Right lung (tissue), 5 donors: ENCODE results near the gene HERC2. TPM values are rescaled to one million over a fixed set of nuclear protein-coding genes. Genes with fewer than 3 reads are reported as not detected.
A peak's percentile ranks its signal among the peaks of the same experiment; 100 is the strongest.
"Not testable (repeated sequence)": the region's sequence is repeated elsewhere in the genome, so short reads cannot be mapped to it uniquely, and the experiment has no call there.

Source experiments
- DNase-seq, 2 donors: peaks; one replicate each; pipeline ENCODE4 v3.0.0-alpha.2; 2013
- polyA plus RNA-seq, 5 donors: library from polyadenylated mRNA; unstranded; fragments of 120-200 nt; gene quantifications; one replicate each; pipeline versions ENCODE4 v1.2.1 to v1.2.3, GENCODE V29; 2013; ENCODE audit warnings: inconsistent platforms in 1 of 5, low replicate concordance in 1 of 5; ENCODE audit not compliant: insufficient read length in 5 of 5, insufficient read depth in 1 of 5

The HERC2 gene
- polyA plus RNA-seq, 5 donors = 44.8 to 60.7 (median 54.1) TPM

DNA sequence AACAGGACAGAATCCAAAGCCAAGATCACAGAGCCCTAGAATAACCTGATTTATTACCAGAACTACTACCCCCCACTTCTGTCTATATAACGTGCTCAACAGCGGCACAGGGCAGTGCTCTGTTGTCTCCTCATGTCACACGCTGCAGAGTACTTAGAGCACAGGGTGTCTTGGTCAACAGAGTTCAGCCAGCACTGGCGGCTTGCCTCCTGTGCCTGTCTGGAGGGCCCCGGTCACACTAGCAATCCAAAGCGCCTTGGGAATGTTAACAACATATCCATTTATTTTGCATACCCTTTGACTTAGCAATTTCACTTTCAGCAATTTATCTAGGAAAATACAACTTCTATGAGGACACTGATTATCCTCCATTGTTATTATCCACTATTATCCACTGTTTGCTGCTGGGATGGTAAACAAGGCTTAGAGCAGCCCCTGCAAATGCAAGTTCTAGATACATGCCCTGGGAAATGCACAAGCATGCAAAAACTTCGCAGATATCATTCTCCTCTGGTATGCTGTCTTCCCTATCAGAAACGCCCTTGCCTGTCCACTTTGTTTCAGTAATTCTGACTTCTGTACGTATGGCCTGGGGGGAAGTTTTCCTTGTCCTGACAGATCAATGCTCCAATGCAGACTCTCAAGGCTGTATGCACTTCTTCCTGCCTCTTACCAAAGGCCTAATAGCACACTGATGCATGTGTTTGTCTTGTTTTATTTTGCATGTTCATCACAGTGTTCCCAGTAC is 136.7 kb downstream of the HERC2 start:
- no peak for DNase-seq

- DNase-seq = no peak
These were observed 137.8 kb downstream of the HERC2 start for GRCh38 chr15:28184166-28184565.

- no peak for DNase-seq
These were observed 139.2 kb downstream of the HERC2 start for GRCh38 chr15:28182731-28183130.

- DNase-seq = no peak
These were observed 139.8 kb downstream of the HERC2 start for GRCh38 chr15:28182216-28182615.

GRCh38 chr15:28181366-28181765 is 140.6 kb downstream of the HERC2 start:
- DNase-seq = no peak

GRCh38 chr15:28179270-28179669 is 142.7 kb downstream of the HERC2 start:
- DNase-seq = no peak

DNA sequence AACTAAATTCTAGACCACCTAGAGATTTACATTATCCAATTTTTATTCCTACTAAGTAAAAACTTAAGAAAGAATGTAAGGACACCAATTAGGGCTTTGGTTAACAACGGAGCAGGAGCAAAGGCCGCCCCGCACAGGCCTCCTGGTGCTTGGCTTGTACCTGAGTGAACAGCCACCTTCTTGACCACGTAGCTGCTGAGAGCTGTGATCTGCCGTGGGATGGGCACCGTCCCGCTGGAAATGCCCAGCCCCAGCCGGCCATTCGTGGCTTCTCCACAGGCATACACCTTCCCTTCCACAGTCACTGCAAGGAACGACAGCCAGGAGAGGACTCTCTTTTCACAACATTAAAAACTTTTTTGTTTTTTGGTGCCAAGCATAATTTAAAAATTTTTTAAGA is 143.3 kb downstream of the HERC2 start:
- no peak for DNase-seq

DNA sequence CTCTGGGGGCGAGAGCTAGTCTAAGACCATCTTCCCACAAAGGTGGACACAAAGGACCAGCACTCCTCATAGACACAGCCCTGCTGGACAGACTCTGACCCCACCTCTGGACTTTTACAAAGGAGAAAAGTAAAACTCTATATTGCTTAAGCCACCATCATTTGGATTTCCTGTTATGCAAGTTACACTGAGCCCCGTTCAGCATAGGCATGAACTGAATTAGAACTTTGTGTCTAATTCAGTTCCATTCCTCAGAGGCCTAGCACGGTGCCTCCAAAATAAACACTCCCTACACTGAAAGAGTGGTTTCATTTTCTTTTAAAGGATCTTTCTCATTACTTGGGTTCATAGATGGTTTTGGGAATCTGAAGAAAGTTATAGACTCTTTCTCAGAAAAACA is 143.7 kb downstream of the HERC2 start:
- no peak for DNase-seq

- peak in 1 of 2 donors; percentile 9 for DNase-seq
These were observed 152.6 kb downstream of the HERC2 start for GRCh38 chr15:28169366-28169765.

DNA sequence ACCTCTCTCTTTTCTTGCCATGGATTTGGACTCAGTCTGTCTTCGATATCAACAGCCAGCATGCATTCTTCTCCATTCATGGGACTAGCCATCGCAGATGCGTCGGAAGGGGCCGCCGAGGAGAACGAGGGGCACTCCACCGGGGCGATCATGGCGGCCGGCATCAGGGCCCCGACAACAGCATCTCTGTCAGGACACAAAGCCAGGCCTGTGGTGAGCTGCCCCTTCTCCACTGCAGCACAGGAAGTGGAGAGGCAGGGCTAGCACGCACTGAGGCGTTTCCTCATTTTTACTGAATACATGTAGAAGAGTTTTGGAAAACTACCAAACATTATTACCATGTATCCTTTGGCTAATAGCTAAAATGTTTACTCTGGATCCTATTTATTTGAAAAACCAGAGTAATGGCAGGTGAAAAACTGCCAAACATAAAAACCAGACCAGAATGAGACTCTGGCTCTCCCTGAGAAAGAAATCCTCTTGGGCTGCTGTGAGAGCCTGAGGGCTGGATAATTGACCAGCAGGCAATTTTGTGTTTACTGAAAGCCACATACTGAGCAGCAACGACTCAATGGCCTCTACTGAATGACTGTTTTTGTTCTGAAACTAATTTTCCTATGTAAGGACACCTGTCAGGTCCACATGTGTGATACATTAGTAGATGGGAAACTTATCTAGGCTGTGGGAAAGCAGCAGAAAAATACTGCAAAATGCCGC is 153.4 kb downstream of the HERC2 start:
- not testable (repeated sequence) for DNase-seq

- DNase-seq = no peak
These were observed 154.9 kb downstream of the HERC2 start for GRCh38 chr15:28167042-28167441.

- DNase-seq = no peak
These were observed 156.2 kb downstream of the HERC2 start for GRCh38 chr15:28165791-28166190.

- DNase-seq = no peak
These were observed 157.1 kb downstream of the HERC2 start for GRCh38 chr15:28164876-28165275.

- no peak for DNase-seq
These were observed 167.7 kb downstream of the HERC2 start for GRCh38 chr15:28154283-28154682.

DNA sequence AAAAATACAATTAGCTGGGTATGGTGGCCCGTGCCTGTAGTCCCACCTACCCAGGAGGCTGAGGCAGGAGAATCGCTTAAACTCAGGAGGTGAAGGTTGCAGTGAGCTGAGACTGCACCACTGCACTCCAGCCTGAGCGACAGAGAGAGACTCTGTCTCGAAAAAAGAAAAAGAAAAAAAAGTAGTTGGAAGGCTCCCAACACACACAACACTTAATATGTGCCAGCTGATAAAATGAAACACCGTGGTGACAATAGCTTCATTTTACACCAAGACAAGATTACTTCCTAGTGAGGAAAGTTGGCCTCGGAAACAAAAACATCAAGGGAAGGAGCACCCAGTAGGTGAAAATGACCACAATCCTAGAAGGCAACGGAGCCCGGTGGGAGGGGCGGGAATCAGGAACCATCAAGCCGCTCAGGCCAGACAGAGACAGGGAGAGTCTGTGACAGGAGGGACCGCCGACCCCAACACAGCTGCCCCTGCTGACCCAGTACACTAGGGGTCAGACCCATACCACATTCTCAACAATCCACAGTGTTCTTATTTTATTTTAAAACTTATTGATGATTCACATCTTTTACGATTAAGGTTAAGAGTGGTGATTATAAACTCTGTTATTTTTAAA is 168.4 kb downstream of the HERC2 start:
- no peak for DNase-seq

GRCh38 chr15:28152538-28152923 is 169.4 kb downstream of the HERC2 start:
- not testable (repeated sequence) for DNase-seq

DNA sequence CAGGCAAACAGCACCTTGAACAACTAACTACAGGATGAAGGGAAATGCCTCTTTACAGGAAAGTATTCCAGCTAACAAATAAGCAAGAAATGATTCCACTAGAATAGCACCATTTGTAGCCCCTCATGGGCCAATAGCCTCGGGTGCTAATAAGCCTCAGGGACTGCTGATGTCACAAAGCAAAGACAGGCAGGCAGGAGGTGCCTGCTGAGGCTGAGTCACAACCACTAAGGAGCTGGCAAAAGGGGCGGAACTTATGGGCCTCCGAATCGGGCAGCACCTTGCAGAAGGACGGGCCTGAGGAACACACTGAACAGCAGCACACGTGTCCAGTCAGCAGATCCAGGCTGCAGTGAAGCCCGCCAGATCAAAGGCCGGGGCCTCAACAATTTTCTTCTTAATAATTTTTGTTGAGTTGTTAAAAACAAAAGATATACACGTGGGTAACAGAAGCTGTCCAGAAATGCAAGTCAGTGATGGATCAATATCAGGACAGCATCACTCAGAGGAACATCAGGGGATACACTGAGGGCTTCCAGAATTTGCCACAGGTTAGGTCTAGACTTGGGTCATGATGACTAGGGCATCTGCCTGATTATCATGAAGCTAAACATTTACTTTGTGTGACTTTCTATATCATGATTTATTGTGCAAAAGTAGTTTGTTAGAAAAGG is 170.0 kb downstream of the HERC2 start:
- DNase-seq = not testable (repeated sequence)

DNA sequence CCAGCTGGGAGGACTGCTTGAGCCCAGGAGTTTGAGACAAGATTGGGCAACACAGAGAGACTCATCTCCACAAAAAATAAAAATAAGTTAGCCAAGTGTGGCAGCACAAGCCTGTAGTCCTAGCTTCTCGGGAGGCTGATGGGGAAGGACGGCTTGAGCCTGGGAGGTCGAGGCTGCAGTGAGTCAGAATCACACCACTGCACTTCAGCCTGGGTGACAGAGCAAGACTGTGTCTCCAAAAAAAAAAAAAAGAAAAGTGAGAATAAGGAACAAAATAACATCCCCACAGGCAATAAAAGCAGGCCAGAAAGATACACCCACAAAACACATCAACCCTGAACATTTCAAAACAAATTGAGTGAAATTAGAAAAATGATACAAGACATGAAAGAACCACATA is 174.2 kb downstream of the HERC2 start:
- DNase-seq = no peak

GRCh38 chr15:28145419-28145818 is 176.6 kb downstream of the HERC2 start:
- DNase-seq = not testable (repeated sequence)

GRCh38 chr15:28140062-28140461 is 181.9 kb downstream of the HERC2 start:
- no peak for DNase-seq

DNA sequence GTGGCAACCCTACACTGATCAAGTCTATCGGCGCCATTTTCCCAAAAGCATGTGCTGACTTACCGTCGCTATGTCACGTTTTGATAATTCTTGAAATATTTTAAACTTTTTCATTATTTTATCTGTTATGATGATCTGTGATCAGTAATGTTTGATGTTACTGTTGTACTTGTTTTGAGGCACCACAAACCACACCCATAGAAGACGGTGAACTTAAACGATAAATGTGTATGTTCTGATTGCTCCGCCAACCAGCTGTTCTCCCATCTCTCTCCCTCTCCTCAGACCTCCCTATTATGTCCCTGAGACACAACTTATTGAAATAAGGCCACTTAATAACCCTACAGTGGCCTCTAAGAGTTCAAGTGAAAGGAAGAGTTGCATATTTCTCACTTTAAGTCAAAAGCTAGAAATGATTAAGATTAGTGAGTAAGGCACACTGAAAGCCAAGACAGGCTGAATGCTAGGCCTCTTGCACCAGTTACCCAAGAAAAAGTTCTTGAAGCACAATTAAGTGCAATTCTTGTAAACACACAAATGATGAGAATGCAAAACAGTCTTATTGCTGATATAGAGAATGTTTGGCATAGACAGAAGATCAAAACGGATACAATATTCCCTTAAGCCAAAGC is 184.5 kb downstream of the HERC2 start:
- not testable (repeated sequence) for DNase-seq
